HG03064 (cell line): ENCODE results near the gene STK26.
"Not testable (repeated sequence)": the region's sequence is repeated elsewhere in the genome, so short reads cannot be mapped to it uniquely, and the experiment has no call there.

Source experiments
- ATAC-seq: cut with Tn5 transposase; IDR thresholded peaks from one replicate; pipeline ENCODE4 v1.9.1; 2021; ENCODE audit warnings: low read depth; ENCODE audit not compliant: unreplicated experiment

Gene STK26

DNA sequence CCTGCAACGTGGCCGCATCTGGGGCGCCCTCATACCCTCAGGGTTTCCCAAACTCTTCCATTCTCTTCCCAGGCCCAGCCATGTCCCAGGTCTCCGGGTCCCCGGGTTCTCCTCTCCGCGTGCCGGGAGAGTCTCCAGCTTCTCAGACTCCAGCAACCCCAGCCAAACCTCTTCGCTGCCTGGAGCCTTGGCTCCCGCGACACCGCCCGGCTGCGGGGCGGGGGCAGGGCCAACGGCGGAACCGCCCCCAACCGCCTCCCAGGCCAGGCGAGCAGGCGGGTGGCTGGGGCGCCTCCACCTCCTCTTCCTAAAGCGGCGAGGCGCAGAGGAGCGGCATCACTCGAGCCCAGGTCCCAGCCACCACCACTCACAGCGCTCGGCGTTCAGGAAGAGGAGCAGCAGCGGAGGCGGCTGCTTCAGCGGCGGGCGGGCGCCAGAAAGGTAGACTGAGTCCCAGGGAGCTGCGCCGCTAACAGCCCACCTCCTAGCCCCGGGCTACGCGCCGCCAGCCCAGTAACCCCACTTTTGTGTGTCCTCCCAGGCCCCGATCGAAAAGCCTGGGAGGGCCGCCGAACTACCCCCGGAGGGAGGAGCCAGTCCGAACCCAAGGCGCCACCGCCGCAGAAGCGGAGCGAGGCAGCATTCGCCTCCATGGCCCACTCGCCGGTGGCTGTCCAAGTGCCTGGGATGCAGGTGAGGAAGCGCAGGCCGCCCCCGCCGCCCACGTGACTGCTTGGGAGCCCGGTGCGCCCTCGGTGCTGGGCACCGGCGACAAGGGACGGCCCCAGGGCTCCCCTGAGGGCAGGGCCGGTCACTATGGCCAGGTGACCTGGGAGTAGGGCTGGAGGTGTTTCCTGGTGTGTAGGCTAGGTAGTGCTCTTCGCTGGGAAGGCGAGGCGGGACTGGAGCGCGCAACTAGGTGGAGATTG is at the start of gene STK26:
TSS of gene STK26 (plus strand) at position 336 of the 929 bp plus-strand sequence. CDS start at position 652, 316 bp downstream.
- ATAC-seq, result peak; percentile 80

DNA sequence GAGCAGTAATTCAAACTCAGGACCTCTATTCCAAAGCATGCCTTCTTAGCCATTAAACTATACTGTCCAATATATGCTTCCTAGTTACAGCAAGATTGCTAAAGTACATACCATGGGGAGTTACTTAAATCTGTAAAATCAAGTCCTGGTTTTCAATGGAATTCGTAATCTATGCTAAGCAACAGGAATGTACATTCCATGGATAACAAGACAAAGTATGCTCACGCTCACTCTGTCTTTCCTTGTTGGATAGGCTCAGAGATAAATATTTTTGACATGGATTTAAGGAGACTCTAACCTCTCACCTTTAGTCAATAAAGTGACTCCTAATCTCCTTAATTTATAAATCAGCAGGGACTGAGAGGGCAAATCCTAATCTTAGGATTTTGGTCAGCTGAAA is 47.3 kb upstream of the STK26 start:
- no peak for ATAC-seq

DNA sequence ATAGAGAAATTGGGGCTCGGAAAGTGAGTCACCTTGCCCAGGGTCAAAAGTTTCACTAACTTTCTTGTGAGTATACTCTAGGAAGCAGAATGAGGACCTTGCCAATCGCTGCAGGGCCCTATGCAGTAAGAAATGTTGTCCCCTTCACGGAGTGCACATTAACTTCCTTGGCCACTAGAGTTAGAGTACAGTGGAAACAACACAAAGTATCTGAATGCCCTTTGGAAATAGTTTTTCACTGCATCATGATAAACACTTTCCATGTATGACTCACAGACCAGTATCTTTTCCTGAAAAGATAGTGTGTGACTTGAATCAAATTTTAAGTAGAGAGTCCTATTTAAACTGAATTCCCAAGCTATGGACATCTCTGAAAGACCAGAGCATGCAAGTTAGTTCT is 45.5 kb upstream of the STK26 start:
- ATAC-seq, result no peak

DNA sequence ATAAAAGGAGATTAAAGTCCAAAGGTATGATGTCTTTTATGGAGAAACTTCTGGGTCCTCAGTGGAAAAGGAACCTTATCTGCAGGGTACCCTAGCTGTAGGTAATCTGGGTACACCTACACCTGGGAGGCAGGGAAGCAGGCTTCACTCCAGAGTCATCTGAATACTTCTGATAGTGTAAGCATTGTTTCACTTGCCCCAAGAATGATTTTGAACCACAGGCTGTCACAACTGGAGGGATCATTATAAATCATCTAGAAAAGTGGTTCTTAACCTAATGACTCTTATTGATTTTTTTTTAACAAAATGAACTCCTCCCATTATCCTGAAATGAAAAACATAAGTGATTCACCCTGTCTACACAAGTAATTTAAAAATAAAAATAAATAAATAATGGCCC is 44.0 kb upstream of the STK26 start:
- ATAC-seq, result no peak

DNA sequence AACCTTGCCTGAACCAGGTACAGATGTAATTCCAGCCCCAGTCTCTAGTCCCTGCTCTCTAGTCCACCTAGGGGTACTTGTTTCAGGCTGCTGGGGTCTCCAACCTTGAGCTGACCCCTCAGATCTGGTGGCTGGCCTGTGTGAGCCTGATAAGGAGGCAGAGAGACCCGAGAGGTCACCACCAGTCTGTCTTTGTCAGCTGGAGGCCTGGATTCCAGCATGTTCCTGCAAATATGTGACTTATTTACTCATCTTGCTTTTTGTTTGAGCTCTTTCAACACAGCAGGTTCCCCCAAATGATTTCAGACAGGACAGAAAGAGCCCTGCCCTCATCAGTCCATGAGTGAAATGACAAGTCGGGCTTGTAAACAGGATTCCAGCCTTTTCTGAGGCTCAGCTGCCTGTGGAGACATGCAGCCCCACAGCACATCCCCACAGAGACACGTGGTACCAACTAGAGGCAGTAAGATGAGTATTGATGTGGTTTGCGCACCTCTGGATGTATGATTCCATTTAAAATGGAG is 37.5 kb upstream of the STK26 start:
- no peak for ATAC-seq

DNA sequence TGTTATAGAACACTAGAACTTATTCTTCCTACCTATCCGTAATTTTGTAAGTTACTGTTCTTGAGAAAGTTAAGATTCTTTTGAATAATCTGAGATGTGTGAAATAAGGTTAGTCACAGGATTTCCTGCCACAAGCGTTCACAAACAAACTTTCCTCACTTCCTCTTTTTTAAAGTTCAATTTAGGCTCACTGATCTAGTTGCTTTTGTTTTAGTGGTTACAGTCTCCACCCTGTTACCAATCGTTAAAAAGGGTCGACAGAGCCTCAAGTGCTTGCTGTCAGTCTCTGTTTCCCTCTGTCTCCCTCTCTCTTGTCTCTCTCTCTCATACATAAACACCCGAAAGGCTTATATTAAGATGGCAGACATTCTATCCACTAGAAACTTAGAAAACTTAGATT is 35.9 kb upstream of the STK26 start:
- ATAC-seq, result peak; percentile 95

DNA sequence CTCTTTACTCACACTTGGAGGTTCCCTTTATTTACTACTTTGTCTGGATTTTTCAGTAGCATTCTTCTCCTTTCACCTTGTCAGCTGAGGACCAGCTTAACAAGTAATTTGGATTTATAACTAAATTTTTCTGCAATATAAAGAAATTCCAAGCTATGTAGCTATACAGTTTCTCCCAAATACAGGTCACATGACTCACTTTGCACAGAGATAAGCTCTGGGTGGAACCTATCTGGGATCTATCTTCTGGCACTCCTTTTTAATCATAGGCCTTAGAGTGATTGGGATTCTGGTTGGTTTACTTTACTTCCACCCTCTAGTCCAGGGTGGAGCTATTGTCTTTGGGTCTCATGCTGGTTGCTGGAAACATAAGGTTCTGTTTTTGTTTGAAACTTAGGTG is 34.9 kb upstream of the STK26 start:
- ATAC-seq, result no peak

DNA sequence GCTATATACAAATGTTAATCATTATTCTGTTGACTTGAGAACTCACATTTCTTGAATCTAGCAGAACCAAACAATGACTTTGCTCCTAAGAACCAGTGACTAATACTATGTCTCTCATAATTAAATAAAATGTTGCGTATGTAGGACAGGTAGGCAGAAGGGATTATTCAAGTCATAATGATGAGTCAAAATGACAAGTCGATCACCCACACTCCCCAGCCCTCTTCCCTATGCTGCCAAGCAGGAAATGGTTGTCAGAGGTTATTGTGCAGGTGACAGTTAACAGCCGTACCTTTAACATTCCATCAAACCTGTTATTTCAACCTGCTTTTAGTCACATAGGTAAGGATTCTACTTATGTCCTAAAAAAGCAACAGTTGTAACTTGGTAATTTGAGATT is 22.0 kb upstream of the STK26 start:
- ATAC-seq, result no peak

DNA sequence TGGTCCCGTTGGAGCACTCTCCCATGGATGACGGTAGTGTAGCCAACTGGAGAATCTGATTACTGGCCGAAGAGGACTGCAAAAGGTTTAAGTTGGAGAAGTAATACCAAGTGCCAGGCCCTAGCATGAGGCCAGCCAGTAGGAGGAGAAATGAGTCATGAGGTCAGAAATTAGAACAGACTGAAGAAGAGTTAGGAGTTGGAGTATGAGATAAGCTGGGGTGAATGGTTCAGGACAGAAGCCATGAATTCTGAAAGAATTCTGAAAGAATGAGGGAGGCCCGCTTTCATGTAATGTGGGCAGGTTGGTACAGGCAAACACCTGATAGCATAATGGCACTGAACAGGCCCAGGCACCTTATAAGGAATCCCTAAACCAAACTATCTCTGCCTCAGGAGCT is 18.4 kb upstream of the STK26 start:
- ATAC-seq, result no peak

DNA sequence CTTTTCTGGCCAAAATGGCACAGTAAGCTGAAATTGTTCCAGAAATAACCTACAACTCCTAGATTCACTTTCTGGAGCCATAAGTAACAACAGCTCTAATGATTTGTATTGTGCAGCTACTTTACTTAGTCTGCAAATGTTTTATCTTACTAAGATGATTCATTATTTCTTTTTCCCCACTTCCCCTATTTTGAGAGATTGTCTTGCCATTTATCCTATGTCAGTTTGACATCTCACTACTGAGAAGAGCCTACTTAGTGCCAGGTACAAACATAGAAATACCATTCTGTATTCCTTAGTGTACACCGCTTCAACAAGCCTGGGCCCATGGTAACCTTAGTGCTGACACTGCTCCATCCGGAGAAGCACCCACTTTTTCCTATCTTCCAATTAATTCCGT is 13.8 kb upstream of the STK26 start:
- no peak for ATAC-seq

DNA sequence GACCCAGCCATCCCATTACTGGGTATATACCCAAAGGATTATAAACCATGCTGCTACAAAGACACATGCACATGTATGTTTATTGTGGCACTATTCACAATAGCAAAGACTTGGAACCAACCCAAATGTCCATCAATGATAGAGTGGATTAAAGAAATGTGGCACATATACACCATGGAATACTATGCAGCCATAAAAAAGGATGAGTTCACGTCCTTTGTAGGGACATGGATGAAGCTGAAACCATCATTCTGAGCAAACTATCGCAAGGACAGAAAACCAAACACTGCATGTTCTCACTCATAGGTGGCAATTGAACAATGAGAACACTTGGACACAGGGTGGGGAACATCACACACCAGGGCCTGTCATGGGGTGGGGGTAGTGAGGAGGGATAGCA is 12.9 kb upstream of the STK26 start:
- not testable (repeated sequence) for ATAC-seq

DNA sequence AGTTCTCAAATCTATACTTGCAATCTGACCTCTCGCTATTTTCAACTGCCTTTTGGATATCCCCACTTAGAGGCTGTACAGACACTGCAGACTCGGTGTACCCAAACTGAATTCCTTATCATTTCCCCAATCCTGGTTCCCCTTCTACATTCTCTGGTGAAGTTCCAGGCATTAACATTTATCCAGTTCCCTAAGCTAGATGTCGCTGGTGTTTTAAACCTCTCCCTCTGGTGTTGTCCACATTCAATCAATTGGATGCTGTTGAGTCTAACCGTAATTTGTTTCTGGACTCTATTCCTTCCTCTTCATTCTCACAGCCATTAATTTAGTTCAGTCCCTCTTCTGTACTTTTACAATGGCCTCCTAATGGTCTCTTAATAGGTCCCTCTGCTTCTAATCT is 7.2 kb upstream of the STK26 start:
- ATAC-seq, result no peak

DNA sequence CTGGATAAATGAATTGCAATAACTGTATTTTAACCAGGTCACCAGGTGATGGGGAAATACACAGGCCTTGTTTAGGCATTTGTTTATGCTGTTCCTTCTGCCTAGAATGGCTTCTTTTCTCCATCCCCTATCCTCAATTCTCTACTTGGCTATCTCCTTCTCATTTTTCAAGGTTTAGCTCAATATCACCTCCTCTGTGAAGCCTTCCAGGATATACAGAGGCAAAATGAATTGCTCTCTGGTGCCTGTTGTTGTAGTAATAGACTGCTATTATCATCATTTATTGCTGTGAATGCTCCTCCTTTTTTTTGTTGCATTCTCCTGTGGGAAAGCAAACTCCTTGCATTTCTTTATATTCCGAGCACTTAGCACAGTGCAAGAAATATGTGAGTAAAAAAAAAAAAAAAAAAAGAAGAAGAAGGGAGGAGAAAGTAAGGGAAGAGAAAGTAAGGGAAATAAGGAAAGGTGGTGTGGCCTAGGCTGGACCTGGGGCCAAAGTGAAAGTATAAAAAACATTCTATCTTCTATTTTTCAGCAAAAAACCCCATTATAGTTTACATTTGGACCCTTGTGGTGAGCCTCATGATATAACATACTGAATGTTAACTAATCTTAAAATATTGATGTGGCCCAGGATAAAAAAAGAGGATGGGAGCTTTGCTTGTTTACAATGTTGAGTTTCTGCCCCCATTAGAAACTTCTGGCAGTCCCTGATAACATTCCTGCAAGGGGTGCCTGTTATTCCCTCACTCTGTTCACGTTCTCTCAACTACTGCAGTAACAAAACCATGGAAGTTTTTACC is 6.3 kb upstream of the STK26 start:
- no peak for ATAC-seq

DNA sequence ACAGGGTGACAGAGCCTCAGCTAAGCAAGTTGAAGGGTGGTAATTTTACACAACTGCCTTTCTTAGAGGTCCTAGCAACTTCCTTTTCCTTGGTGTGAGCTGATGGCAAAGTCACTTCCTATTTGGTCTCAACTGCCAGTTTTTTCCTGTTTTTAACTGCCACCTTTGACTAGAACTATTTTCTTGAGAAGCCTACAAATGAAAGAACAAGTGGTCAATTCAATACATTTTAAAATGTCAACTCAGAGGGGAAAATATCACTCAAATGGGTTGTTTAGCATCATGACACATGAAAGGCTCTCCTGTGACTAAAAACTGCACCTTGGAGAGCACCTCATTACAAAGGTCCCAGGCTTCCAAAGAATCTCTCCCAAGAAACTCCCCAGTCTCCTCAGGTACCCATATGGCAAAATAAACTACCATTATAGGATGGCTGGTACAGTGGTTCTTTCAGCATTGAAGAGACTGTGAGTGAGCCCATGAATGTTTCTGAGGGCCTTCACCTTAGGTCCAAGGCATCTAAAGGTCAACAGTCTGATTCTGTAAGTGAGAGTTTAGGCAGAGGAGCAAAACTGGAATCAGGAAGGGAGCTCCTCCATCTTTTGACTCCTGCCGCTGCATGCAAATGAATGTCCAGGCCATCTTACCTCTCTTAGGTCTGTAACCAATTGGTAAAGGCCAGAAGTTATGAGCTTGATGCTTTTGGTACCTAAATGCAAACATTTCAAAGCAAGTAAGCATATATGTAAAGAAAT is 5.5 kb upstream of the STK26 start:
- no peak for ATAC-seq

DNA sequence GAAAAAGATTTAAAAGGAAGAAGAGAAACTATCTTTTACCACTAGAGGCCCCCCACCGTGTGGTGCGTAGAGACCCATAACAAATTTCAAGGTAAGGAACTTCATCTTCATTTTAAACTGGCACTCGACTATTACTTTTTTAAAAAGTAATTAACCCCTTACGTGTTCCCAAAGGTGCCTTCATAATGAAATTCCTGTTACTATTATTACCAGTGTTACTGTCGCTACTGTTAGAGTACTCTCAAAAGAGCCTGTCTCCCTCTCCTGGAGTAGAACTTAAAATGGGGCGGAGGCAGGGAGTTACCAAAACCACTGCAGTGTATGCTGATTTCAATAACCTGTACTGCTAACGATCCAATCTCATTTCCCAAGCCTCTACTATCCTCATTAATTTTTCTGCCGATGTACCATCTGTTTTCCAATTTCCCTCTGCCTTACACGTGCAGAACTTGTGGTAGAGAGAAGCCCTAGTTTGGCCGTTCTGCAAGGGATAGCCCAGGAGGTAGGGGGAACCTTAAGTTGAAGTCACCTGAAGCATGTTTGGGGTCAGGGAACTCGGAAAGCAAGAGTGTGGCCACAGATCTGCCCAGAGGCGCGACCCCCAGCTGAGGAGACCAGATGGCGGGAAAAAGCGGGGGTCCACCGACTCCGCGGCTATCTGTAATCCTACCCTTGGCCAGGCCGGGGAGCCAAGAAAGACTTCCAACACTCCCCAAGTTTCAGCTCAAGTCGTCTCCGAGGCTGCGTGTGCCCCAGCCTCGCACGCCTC is 720 bp upstream of the STK26 start:
- peak; percentile 21 for ATAC-seq

DNA sequence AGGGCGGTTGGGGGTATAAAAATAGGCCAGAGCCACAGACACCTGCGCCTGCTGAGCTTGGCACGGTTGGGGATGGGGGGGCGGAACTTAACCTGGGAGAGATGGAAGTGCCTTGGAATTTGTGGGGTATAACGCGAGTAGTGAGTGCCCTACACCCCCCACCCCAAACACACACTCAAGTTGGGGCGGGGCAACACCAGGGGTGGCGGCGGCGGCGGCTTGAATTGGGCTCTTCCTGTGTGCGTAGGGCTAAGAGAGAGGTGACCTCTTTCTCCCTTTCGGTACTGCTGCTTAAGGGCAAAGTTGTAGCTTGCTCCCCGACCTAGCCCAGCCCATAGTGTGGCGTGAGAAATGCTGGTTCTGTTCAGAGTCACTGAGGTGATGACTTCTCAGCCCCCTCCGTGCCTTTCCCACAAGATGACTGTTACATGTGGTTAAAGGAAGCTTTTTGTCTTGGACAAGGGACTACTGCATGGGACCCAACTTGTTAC is 839 bp downstream of the STK26 start:
- ATAC-seq, result peak; percentile 43

DNA sequence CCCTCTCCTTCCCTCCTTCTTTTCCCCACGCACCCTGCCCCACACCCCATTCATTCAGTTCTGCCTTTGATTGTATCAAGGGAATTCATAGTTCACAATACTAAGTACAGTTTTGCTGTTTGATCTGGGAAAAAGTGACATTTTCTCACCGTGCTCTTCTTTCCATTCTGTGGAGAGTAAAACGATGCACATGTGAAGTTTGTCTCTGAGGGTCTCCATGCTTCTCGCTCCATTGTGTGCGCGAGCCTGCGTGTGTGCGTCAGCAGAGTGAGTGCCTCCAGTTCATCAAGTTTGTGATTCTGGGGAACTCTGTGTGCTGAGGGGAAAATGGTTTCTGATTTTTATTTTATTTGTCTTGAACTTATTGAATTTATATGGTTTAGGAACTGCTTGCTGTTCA is 1.9 kb downstream of the STK26 start:
- ATAC-seq, result no peak

DNA sequence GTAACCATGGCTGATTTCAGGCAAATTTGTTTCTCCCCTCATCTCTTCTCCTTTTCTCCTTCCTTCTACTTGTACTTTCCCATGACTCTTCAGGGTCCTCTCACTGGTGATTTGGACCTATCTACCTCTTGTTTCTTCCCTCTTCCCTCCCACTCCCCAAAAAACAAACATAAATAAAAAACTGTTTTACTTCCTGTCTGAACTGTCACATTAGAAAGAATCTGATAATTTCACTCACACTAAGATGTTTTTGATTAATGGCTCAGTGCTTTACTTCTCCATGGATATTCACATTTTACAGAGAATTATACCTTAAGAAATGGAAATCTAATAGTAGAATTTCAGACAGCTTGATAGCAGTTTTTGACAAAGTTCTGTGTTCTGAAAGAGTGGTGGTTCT is 7.2 kb downstream of the STK26 start:
- no peak for ATAC-seq

DNA sequence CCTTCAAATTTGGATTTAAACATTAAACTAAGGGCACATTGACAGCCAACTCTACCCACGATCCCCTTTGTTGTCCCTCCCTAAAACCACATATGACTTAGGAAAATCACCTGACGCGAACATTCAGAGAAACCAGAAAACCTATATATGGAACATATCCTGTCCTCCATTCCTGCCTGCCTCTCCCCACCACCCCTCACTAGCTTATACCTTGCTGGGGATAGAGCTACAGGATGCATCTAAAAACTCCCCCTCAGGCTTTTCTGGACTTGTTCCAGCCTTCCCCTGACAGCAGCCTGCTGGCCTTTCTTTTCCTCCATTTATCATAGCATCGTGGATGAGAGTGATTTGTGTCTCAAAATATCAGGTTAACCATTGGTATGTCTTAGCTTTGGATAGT is 8.8 kb downstream of the STK26 start:
- no peak for ATAC-seq

DNA sequence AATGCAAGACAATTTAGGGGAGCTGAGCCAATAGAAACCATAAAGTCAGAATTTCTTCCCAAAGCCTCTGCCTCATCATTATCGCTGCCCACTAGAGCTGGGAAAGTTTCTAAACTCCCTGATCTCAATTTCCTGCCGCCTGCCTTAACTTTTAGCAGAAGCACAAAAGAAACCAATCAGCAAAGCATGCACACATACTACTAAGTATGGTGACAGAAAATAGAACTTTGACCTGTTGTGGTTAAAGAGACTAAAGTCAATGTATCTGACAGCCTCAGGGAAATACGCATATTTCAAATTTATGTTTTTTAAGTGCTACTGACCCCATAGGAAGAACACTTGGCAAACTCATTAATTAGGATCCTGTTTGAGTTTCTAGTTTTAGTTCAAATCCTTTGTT is 10.1 kb downstream of the STK26 start:
- no peak for ATAC-seq
